GM15510 (cell line): Measurements from ENCODE around the gene PAQR8.

Experiments used
- POLR2A ChIP-seq: IDR thresholded peaks from 3 replicates; pipeline ENCODE4 v1.6.1; 2011; ENCODE audit warnings: borderline replicate concordance; ENCODE audit not compliant: insufficient read length; ENCODE audit errors: extremely low read depth

Gene PAQR8

DNA sequence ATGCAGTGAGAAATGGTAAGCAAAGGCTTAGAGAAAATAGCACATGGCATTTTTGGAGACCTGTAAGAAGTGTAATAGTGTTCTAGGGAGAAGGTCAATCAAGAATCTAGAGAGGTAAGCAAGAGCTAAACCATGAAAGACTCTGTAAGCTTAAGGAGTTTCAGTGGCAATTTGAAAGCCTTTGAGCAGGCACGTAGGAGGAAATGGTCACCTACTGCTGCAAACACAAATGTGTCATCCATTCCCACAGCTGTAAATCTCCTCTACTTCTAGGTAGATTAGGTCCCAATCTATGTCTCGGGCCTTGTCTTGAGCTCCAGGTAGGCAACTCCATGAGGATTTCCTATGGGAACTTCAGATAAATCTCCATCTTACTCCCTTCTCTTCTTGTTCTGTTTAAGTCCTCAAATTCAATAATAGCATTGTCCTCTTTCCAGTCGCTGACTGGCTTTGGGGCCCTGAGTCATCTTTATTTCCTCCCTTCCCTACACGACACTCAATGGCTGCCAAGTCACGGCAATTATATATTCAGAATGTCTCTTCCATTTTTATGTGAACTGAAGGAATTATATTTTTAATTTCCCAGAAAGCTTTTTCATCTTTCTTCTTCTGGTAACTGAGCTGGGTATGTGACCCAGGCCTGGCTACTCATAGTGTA, 24.2 kb upstream of the PAQR8 start:
- TF ChIP-seq POLR2A, result no peak

DNA sequence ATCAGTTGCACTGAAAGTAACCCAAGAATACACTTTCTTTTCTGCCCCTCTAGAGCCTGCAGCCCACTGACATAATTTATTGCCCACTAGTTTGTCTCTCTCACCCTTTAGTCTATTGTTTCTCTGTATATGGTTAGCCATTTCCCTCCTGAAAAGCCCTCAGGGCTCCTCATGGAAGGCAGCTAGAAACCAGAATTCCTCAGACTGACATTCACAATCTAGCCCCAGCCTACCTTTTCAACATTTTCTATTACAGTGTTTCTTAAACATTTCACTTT, 21.4 kb upstream of the PAQR8 start:
- no peak for TF ChIP-seq POLR2A

GRCh38 chr6:52341561-52342260, 20.2 kb upstream of the PAQR8 start:
- TF ChIP-seq POLR2A, result no peak

DNA sequence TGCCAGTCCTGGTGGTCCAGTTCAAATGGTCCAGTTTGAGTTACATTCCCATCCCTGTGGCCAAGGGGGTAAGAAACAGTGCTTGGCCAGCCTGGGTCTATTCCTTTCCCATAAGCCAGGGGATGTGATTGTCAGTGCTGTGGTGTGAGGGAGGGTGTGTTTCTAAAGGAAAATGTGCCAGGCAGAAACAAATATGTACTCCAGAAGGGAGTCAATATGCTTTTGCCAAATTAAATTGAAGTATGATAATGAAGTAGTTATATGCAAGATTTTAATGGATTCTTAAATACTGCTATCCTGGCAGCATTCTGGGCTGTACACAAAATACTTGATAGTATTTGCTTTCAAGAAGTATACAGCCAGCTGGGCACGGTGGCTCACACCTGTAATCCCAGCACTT, 16.6 kb upstream of the PAQR8 start:
- TF ChIP-seq POLR2A, result no peak

DNA sequence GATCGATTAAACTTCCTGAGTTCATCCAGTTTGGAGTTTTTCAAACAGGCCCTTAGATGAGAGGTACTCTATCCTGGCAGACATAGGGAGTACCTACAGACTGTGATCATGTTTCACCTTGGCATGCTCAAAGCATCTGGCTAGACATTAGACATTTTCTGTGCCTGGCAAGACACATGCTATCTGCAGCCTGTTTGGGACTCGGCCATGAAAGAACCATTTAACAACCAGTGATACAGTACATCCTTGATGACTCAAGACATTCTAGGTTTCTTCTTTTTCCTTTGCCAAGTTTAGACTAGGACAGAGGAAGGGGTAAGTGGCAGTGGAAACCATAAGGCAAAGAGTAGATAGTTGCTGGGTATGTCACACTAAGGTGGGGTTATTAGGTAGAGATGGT, 15.4 kb upstream of the PAQR8 start:
- no peak for TF ChIP-seq POLR2A

- no peak for TF ChIP-seq POLR2A
These were observed 14.1 kb upstream of the PAQR8 start for GRCh38 chr6:52347818-52348217.

DNA sequence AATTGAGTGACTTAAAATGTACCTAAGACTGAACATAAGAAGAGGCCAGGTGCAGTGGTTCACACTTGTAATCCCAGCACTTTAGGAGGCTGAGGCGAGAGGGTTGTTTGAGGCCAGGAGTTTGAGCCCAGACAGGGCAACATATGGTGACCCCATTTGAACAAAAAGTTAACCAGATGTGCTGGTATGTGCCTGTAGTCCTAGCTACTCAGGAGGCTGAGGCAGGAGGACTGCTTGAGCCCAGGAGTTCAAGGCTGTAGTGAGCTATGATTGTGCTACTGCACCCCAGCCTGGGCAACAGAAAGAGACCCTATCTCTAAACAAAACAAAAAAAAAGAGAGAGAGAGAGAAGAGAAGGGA, 10.1 kb upstream of the PAQR8 start:
- no peak for TF ChIP-seq POLR2A

- TF ChIP-seq POLR2A, result no peak
These were observed 9.5 kb upstream of the PAQR8 start for GRCh38 chr6:52352239-52353018.

- no peak for TF ChIP-seq POLR2A
These were observed 5.9 kb upstream of the PAQR8 start for GRCh38 chr6:52356017-52356416.

DNA sequence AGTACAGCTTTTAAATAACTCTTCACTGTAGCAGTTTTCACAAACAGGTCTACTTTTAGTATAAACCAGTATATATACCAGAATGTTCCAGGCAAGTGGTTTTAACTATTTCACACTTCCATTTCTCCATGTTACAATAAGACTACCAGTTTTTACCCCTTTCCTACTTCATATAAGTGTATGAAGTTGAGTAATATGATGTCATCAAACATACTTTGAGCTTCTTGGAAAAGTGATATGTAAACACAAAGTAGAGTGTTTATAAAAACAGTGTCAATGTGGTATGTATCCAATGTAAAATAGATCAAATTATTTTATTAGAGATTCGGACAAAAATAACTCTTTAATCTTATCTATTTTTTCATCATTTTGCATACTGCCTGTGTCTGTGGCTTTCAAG, 2.5 kb upstream of the PAQR8 start:
- no peak for TF ChIP-seq POLR2A

DNA sequence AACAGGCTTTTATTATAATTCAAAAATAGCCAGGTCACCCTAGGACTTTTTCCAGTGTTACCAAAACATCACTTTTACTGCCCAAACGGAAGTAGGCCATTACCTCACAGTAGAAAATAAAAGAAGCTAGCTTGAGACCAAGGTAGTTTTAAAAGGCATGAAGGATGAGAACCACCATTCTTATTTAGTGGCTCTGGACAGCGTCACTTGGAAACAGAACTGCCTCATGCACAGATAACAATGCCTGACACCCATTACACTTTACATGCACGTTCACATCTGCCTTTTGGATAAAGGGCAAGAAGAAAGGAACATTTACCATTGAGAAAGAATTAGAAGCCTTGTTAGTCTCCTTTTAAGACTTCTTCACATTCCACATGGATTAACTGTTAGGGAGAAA, 1.9 kb upstream of the PAQR8 start:
- TF ChIP-seq POLR2A, result no peak

DNA sequence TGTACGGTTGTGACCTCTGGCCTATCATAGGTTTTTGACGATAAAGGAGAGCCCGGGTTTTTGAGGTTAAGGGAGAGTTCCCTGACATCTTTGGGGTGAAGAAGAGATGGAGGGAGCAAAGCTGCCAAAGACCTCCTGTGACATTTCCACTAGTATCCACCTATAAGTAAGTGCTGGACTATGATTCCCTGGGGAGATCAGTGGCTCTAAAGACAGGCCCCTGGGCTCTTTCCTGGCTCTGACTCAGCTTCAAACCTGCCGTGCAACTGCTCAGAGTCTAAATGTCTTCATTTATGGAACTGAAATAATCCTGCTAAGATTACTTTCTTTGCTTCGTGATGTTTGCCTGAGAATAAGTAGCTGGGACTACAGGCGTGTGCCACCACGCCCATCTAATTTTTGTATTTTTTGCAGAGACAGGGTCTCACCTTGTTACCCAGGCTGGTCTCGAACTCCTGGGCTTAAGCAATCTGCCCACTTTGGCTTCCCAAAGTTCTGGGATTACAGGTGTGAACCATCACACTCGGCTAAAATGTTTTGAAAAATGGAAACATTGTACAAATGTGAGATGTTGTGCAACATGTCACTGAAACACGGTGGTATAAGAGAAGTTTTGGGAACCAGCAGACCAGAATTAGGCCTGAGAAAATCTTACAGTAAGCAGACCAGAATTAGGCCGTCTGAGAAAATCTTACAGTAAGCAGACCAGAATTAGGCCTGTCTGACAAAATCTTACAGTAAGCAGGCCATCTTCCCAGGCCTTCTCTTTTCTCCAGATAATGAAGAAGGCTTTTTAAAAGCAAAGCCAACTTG, 1.1 kb upstream of the PAQR8 start:
- no peak for TF ChIP-seq POLR2A

DNA sequence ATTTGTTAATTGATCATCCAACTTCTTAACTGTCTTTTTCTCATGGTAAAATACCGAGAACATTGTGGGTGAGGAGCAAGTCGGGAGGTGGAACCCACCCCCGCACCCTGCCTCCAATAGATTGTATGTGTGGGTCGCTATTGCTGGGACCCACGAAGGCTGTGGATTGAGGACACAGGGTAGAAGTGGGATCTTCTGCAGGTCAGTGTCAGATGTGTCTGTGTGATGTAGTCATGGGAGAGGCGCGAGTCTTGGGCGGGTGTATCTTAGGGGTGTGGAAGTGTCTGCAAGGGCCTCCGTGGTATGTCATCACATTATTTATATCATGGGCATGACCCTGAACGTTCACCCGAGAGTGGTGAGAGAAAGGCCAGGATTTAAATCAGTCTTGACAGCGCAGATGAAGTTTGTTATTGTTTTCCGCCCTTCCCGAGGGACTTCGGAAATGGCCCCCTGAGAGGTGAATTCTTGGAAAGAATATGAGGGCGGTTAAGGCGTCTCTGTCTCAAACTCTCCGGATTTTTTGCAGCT, 472 bp upstream of the PAQR8 start:
- no peak for TF ChIP-seq POLR2A

DNA sequence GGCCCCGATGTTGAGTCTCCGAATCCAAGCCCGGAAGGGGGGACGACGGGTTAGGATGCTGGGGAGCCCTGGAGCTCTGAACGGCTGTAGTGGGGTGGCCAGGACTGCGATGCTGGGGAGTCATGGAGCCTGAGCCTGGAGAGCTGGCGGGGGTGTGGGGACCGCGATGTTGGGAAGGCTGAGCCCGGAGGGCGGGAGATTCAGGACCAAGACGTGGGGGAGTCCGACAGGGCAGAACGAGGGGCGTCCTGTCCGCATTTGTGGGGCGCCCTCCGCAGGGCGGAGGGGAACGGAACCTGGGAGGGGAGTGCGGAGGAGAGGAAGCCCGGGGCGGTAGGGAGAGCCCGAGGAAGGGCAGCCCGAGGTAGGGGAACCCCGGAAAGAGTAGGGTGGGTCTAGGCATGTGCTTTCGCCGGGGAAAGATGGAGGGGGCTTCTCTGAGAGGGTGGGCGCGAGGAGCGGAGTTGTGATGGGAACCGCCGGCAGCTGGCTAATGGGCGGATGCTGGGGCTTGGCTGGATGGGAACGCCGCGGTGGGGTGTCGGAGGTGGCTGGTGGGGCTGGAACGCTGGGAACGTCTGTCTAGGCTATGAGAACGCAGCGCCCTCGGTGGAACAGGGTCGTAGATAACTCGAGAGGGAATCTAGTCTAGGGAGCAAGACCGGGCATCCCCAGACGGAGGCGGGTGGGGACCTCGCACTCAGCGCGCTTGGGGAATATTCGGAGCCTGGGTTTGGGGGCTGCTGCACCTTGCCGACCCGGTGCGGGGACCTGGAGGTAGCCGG, 684 bp downstream of the PAQR8 start:
- no peak for TF ChIP-seq POLR2A
